ENCODE data around the gene STK32A.

Gene STK32A

DNA sequence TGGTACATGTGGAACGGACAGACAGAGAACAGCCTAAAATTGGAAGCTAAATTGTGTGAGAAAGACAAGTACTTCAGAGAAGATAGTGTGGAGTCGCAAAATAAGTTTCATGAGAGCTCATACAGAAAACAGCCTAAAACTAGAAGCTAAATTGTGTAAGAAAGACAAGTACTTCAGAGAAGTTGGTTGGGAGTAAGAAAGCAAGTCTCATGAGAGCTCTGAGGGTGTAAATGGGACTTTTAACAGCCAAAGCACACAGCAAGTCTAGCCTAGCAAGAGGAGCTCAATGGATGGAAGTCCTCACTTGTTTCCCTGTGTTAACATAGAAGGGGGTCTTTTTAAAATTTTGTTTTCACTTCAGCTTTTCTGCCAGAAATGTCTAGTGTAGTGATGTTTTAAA is 93.1 kb downstream of the STK32A start:
- Histone ChIP-seq H3K14ac (ENCODE audit: low read length in 2 of 2) (no peak overlapping the region), H3K4me3 (ENCODE audit: insufficient read depth in 1 of 2, low read depth in 1 of 2, low read length in 2 of 2) (no peak overlapping the region), H3K4me2 (ENCODE audit: low read length, poor library complexity, severe bottlenecking) (no peak overlapping the region), H3K27ac (ENCODE audit: low read length, poor library complexity, severe bottlenecking) (no peak overlapping the region), H2AFZ (ENCODE audit: low read depth, low read length) (no peak overlapping the region), H3K9me3 (ENCODE audit: control insufficient read depth, low read length) (no peaks in the 10 kb centered on the region), H2BK15ac (ENCODE audit: low read depth, poor library complexity, severe bottlenecking) (no peak overlapping the region), H3K4me1 (ENCODE audit: control insufficient read depth, insufficient read depth, low read depth, low read length) (no peaks in the 10 kb centered on the region), H3K18ac (ENCODE audit: low read depth in 1 of 2, low read length in 2 of 2) (no peak overlapping the region), H4K8ac (ENCODE audit: low read length) (no peak overlapping the region), H4K91ac (ENCODE audit: low read length) (no peak overlapping the region), H2BK12ac (ENCODE audit: low read length in 2 of 2) (no peak overlapping the region), H2AK5ac (ENCODE audit: low read length, severe bottlenecking) (no peak overlapping the region), H2BK120ac (ENCODE audit: low read depth, low read length) (no peak overlapping the region), H3K27me3 (ENCODE audit: control insufficient read depth in 1 of 2, insufficient read depth in 1 of 2, low read length in 2 of 2) (no peaks in the 10 kb centered on the region), H3K36me3 (ENCODE audit: control insufficient read depth in 1 of 2, insufficient read depth in 2 of 2, low read depth in 1 of 2, low read length in 2 of 2) (no peaks in the 10 kb centered on the region), H3K9ac (ENCODE audit: low read length) (no peak overlapping the region), H3K23ac (ENCODE audit: low read length in 2 of 2) (no peak overlapping the region), H2BK5ac (ENCODE audit: low read depth, low read length, poor library complexity, severe bottlenecking) (no peak overlapping the region), H3K4ac (ENCODE audit: low read depth in 1 of 2, low read length in 2 of 2) (no peak overlapping the region), H3K79me1 (replicated peaks; ENCODE audit: low read length, poor library complexity, severe bottlenecking) (no peaks in the 10 kb centered on the region)
- WGBS = 92% methylated on average over 2 of the region's 2 CpGs
- no peak for DNase-seq

DNA sequence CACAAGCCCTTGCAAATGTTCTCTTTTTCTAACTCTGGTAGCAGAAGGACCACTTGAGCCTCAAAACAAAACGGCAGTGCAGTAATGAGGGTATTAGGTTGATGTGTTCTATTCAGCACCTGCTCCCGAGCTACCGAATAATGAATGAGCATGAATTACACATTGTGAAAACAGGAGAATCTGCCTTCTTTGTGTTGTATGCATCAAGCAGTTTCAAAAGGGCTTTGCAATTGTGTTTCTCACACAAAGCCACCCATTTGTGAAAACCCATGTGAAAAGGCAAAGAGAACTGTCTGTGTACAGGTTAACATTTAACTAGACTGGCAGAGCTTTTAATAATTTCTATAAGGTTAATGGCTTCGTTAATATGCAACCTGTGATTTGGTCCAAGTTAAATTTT is 97.8 kb downstream of the STK32A start:
- Histone ChIP-seq H4K8ac (ENCODE audit: low read length) (no peak overlapping the region), H2AK5ac (ENCODE audit: low read length, severe bottlenecking) (no peak overlapping the region), H3K9me3 (ENCODE audit: control insufficient read depth, low read length) (no peaks in the 10 kb centered on the region), H3K4me2 (ENCODE audit: low read length, poor library complexity, severe bottlenecking) (no peak overlapping the region), H3K27me3 (ENCODE audit: control insufficient read depth in 1 of 2, insufficient read depth in 1 of 2, low read length in 2 of 2) (no peaks in the 10 kb centered on the region), H2BK120ac (ENCODE audit: low read depth, low read length) (no peak overlapping the region), H3K9ac (ENCODE audit: low read length) (no peak overlapping the region), H3K14ac (ENCODE audit: low read length in 2 of 2) (no peak overlapping the region), H4K91ac (ENCODE audit: low read length) (no peak overlapping the region), H3K18ac (ENCODE audit: low read depth in 1 of 2, low read length in 2 of 2) (no peak overlapping the region), H3K4ac (ENCODE audit: low read depth in 1 of 2, low read length in 2 of 2) (no peak overlapping the region), H3K79me1 (replicated peaks; ENCODE audit: low read length, poor library complexity, severe bottlenecking) (no peaks in the 10 kb centered on the region), H2BK5ac (ENCODE audit: low read depth, low read length, poor library complexity, severe bottlenecking) (no peak overlapping the region), H2BK15ac (ENCODE audit: low read depth, poor library complexity, severe bottlenecking) (no peak overlapping the region), H2AFZ (ENCODE audit: low read depth, low read length) (no peak overlapping the region), H3K4me1 (ENCODE audit: control insufficient read depth, insufficient read depth, low read depth, low read length) (no peaks in the 10 kb centered on the region), H3K4me3 (ENCODE audit: insufficient read depth in 1 of 2, low read depth in 1 of 2, low read length in 2 of 2) (no peak overlapping the region), H3K23ac (ENCODE audit: low read length in 2 of 2) (no peak overlapping the region), H3K27ac (ENCODE audit: low read length, poor library complexity, severe bottlenecking) (peak overlapping the region; percentile 13), H2BK12ac (ENCODE audit: low read length in 2 of 2) (no peak overlapping the region), H3K36me3 (ENCODE audit: control insufficient read depth in 1 of 2, insufficient read depth in 2 of 2, low read depth in 1 of 2, low read length in 2 of 2) (no peaks in the 10 kb centered on the region)
- no peak for DNase-seq
- WGBS = 80% methylated on average over 3 of the region's 4 CpGs

DNA sequence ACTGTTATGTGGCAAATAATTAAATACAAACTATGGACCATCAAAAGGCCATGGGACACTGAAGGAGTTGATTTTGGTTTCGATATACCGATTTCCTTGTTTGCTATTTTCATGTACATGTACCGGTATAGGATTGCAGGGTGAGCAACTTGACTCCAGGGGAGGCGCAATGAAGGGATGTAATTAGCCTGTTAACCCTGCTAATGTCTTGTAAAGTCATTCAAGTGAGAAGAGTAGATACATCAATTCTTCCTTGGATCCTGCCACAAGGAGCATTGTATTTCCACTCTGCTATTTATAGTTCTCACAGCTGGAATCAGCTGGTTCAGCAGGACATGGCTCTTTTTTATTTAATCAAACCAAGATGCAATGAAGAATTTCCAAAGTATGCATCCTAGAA is 102.0 kb downstream of the STK32A start:
- Histone ChIP-seq H3K9ac (ENCODE audit: low read length) (no peak overlapping the region), H3K4me1 (ENCODE audit: control insufficient read depth, insufficient read depth, low read depth, low read length) (no peaks in the 10 kb centered on the region), H3K18ac (ENCODE audit: low read depth in 1 of 2, low read length in 2 of 2) (no peak overlapping the region), H3K79me1 (replicated peaks; ENCODE audit: low read length, poor library complexity, severe bottlenecking) (no peaks in the 10 kb centered on the region), H3K9me3 (ENCODE audit: control insufficient read depth, low read length) (no peaks in the 10 kb centered on the region), H3K27me3 (ENCODE audit: control insufficient read depth in 1 of 2, insufficient read depth in 1 of 2, low read length in 2 of 2) (no peaks in the 10 kb centered on the region), H2AFZ (ENCODE audit: low read depth, low read length) (no peak overlapping the region), H4K8ac (ENCODE audit: low read length) (no peak overlapping the region), H2BK5ac (ENCODE audit: low read depth, low read length, poor library complexity, severe bottlenecking) (no peak overlapping the region), H3K36me3 (ENCODE audit: control insufficient read depth in 1 of 2, insufficient read depth in 2 of 2, low read depth in 1 of 2, low read length in 2 of 2) (no peaks in the 10 kb centered on the region), H3K4me2 (ENCODE audit: low read length, poor library complexity, severe bottlenecking) (no peak overlapping the region), H4K91ac (ENCODE audit: low read length) (no peak overlapping the region), H3K14ac (ENCODE audit: low read length in 2 of 2) (no peak overlapping the region), H2BK15ac (ENCODE audit: low read depth, poor library complexity, severe bottlenecking) (no peak overlapping the region), H3K4ac (ENCODE audit: low read depth in 1 of 2, low read length in 2 of 2) (no peak overlapping the region), H3K4me3 (ENCODE audit: insufficient read depth in 1 of 2, low read depth in 1 of 2, low read length in 2 of 2) (no peak overlapping the region), H2BK12ac (ENCODE audit: low read length in 2 of 2) (no peak overlapping the region), H3K23ac (ENCODE audit: low read length in 2 of 2) (no peak overlapping the region), H3K27ac (ENCODE audit: low read length, poor library complexity, severe bottlenecking) (no peak overlapping the region), H2BK120ac (ENCODE audit: low read depth, low read length) (no peak overlapping the region), H2AK5ac (ENCODE audit: low read length, severe bottlenecking) (no peak overlapping the region)
- 82% methylated on average over 4 of the region's 4 CpGs for WGBS
- no peak for DNase-seq

DNA sequence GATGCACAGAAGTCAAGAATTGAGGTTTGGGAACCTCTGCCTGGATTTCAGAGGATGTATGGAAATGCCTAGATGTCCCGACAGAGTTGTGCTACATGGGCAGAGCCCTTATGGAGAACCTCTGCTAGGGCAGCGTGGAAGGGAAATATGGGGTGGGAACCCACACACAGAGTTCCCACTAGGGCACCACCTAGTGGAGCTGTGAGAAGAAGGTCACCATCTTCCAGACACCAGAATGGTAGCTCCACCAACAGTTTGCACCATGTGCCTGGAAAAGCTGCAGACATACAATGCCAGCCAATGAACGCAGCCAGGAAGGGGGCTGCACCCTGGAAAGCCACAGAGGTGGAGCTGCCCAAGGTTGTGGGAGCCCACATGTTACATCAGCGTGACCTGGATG is 104.5 kb downstream of the STK32A start:
- H3K9ac ChIP-seq (ENCODE audit: low read length) = no peak overlapping the region
- no peak overlapping the region for H2BK120ac ChIP-seq (ENCODE audit: low read depth, low read length)
- H2BK12ac ChIP-seq (ENCODE audit: low read length in 2 of 2) = no peak overlapping the region
- H2BK5ac ChIP-seq (ENCODE audit: low read depth, low read length, poor library complexity, severe bottlenecking) = no peak overlapping the region
- H3K4me1 ChIP-seq (ENCODE audit: control insufficient read depth, insufficient read depth, low read depth, low read length) = peaks cover 1% of the 10 kb centered on the region
- no peak overlapping the region for H3K4me3 ChIP-seq (ENCODE audit: insufficient read depth in 1 of 2, low read depth in 1 of 2, low read length in 2 of 2)
- H3K36me3 ChIP-seq (ENCODE audit: control insufficient read depth in 1 of 2, insufficient read depth in 2 of 2, low read depth in 1 of 2, low read length in 2 of 2) = no peaks in the 10 kb centered on the region
- H3K4me2 ChIP-seq (ENCODE audit: low read length, poor library complexity, severe bottlenecking) = no peak overlapping the region
- WGBS = 79% methylated on average over 4 of the region's 4 CpGs
- no peak overlapping the region for H3K23ac ChIP-seq (ENCODE audit: low read length in 2 of 2)
- no peak overlapping the region for H2BK15ac ChIP-seq (ENCODE audit: low read depth, poor library complexity, severe bottlenecking)
- no peak overlapping the region for H4K8ac ChIP-seq (ENCODE audit: low read length)
- H2AFZ ChIP-seq (ENCODE audit: low read depth, low read length) = no peak overlapping the region
- H3K27me3 ChIP-seq (ENCODE audit: control insufficient read depth in 1 of 2, insufficient read depth in 1 of 2, low read length in 2 of 2) = no peaks in the 10 kb centered on the region
- no peaks in the 10 kb centered on the region for H3K9me3 ChIP-seq (ENCODE audit: control insufficient read depth, low read length)
- H3K4ac ChIP-seq (ENCODE audit: low read depth in 1 of 2, low read length in 2 of 2) = no peak overlapping the region
- no peak for DNase-seq
- no peak overlapping the region for H4K91ac ChIP-seq (ENCODE audit: low read length)
- no peak overlapping the region for H2AK5ac ChIP-seq (ENCODE audit: low read length, severe bottlenecking)
- H3K27ac ChIP-seq (ENCODE audit: low read length, poor library complexity, severe bottlenecking) = no peak overlapping the region
- no peak overlapping the region for H3K18ac ChIP-seq (ENCODE audit: low read depth in 1 of 2, low read length in 2 of 2)
- no peak overlapping the region for H3K14ac ChIP-seq (ENCODE audit: low read length in 2 of 2)
- no peaks in the 10 kb centered on the region for H3K79me1 ChIP-seq (replicated peaks; ENCODE audit: low read length, poor library complexity, severe bottlenecking)
